Stimulated activated CD8-positive, alpha-beta memory T cell treated with anti-CD3 and anti-CD28 coated beads, Interleukin-15, amount 100 ng/mL, for 4 hours (primary cell): ENCODE data around the gene PCDHGC4.

Experiments used
- DNase-seq, 2 donors: peaks; one replicate each; pipeline ENCODE4 v3.0.0-alpha.2; 2020; ENCODE audit warnings: low read depth in 2 of 2

Gene PCDHGC4

GRCh38 chr5:141490271-141490670 is 5.4 kb downstream of the PCDHGC4 start:
- DNase-seq = no peak

DNA sequence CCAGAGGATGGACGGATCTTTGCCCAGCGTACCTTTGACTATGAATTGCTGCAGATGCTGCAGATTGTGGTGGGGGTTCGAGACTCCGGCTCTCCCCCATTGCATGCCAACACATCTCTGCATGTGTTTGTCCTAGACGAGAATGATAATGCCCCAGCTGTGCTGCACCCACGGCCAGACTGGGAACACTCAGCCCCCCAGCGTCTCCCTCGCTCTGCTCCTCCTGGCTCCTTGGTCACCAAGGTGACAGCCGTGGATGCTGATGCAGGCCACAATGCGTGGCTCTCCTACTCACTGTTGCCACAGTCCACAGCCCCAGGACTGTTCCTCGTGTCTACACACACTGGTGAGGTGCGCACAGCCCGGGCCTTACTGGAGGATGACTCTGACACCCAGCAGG is 5.9 kb downstream of the PCDHGC4 start:
- DNase-seq = no peak

- no peak for DNase-seq
Observed at GRCh38 chr5:141491323-141492167, 6.7 kb downstream of the PCDHGC4 start.

DNA sequence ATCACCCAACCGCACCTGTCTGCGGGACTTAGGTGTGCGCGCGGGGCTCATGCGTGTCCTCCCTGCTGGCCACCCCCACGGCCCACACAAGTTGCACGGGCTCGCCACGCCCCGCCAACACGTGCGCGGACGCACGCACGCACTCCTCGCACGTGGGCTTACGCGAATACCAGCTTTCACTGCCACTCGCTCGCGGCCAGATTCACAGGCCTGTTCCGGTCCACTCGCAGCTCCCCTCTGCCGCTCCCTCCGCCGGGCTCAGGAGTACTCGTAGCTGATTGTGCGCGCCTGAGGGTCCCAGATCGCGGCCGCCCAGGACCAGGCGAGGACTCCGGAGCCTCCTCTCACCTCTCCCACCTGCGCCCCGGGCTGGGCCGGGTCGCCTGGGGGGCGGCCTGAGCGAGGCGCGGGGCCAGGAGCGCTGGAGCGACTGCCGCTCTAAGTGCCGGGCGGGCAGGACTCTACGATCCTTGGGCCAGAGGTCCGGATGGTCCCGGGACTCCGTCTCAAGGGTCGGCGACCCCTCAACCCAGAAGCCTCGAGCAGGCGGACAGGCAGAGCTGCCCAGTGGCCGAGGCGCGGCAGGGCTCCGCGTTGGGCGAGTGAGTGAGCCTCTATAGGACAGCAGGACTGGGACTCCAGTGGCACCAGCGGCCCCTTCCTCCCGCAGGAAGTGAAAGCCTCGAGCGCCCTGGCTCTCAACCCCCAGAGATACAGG is 7.5 kb downstream of the PCDHGC4 start:
- no peak for DNase-seq

DNA sequence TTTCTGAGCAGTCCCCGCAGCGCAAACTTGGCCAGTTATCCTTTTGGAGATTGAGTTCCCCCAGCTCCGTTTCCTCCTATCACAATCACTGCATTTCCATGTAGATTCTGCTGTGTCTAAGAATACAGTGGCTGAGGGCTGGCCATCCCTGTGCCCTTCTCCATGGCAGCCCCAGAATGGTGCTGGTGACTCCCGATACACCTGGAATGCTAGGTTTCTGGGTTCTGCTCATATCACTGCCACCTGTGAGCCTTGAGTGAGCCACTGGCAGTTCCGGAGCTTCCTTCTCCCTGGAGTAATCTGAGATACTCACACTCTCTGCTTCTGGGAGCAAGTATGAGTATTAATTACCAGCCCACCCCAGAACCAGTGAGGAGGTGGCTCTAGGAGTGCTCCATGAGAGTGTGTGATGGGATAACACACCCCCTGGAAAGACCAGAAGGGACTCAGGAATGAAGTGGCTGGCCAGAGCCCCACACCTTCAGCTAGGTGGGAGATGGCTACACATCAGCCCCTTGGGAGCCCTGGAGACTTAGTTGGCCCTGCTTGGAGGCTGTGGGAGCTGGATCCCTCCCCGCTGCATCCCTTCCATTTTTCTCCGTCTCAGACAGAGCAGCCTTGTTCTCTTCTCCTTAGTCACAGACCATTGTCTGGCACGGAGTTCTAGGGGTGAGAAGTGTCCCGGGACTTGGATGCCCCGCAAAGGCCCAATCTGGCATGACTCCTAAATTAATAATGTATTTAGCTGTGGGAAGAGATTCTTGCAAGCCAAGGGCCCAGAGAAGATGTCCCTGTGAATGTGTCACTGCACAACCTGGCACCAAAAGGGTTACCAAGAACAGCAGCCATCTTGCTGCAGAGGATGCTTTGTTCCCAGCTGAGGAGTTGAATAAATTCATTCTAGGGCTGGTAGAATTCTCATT is 8.9 kb downstream of the PCDHGC4 start:
- no peak for DNase-seq

- no peak for DNase-seq
Observed at GRCh38 chr5:141494761-141495452, 10.1 kb downstream of the PCDHGC4 start.

DNA sequence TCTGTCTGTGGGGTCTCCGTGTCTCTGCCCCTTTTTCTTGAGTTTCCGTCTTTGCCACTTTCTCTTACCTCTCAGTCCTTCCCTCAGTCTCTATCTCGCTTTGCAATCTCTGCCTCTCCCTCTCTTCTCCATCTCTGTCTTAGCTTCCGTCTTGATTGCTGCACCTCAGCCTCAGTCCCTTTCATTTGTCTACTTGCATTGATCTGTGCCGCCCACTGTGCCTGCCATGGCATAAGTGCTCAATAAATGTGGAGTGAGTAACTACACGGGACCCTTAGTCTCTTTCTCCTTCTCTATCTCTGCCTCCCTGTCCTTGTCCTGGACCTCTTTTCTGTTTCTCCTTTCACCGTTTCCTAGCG is 10.6 kb downstream of the PCDHGC4 start:
- DNase-seq = no peak

- DNase-seq = no peak
Observed at GRCh38 chr5:141496038-141496437, 11.2 kb downstream of the PCDHGC4 start.

- DNase-seq = no peak
Observed at GRCh38 chr5:141501761-141502160, 16.9 kb downstream of the PCDHGC4 start.

DNA sequence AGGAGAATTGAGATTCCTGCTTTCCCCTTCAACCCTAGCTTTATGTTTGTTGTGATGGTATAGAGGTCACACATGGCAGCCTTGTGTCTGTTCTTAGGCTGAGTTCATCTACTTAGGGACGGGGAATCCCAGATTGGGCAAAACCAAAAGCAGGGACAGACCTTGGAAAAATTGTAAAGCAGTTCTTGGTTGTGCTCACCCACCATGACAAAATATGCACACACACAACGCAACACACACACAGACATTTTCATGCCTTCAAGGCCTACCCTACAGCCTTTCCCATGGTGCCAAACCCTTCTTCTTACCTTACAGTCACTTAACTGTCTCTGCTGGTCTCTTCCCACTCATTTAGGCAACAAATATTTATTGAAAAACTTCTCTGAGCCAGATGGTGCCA is 18.9 kb downstream of the PCDHGC4 start:
- no peak for DNase-seq

DNA sequence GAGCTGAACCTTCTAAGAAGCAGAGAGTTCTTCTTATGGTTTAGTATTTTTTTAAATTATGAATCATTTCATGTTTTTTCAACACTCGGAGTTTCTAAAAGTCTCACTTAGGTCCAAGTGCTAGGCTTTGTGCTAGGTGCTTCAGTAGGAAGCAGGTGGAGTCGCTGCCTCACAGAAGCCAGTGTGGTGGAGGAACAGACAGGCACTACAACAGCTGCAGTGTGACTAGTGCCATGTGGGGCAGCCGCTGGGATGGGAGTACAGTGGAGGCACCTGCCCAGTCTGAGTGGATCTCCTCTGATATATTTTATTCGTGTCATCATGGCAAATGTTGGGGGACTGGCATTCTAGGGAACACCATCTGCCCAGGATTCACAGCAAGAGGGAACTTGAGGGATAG is 19.4 kb downstream of the PCDHGC4 start:
- DNase-seq = no peak

DNA sequence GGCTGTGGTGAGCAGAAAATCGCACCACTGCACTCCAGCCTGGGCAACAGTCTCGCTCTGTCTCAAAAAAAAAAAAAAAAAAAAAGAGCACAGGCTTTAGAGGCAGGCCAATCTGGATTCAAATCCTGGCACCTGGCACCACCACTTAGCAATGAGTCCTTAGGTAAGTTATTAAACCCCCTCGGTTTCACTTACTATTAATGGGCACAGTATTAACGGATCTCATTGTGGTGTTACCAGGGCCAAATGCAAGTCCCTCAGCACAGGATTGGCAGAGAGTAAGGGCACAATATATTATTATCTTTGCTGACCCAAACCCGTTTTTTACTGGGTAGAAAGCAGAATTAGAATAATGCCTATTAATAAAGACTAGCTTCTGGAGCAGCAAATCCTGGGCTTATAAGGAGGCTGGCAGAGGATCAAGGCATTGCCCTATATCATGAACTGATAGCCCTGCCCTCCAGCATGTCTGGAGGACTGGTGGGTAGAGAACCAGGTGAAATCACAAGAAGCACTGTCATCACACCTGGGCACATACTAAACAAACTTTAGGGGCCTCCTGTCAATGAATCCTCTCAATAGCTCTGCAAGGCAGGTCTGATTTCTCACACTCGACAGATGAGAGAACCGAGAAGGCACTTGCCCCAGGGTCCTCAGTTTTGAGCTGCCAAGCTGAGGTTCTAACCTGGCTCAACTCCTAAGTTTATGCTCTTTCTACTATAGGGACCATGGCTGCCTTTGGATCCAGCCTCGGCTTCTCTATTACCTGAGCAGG is 21.7 kb downstream of the PCDHGC4 start:
- DNase-seq = no peak

- DNase-seq = no peak
Observed at GRCh38 chr5:141507387-141508091, 22.7 kb downstream of the PCDHGC4 start.

- no peak for DNase-seq
Observed at GRCh38 chr5:141508440-141508797, 23.6 kb downstream of the PCDHGC4 start.

- no peak for DNase-seq
Observed at GRCh38 chr5:141508798-141509611, 24.2 kb downstream of the PCDHGC4 start.

- no peak for DNase-seq
Observed at GRCh38 chr5:141510160-141510559, 25.3 kb downstream of the PCDHGC4 start.

GRCh38 chr5:141510850-141511601 is 26.2 kb downstream of the PCDHGC4 start:
- DNase-seq = no peak

DNA sequence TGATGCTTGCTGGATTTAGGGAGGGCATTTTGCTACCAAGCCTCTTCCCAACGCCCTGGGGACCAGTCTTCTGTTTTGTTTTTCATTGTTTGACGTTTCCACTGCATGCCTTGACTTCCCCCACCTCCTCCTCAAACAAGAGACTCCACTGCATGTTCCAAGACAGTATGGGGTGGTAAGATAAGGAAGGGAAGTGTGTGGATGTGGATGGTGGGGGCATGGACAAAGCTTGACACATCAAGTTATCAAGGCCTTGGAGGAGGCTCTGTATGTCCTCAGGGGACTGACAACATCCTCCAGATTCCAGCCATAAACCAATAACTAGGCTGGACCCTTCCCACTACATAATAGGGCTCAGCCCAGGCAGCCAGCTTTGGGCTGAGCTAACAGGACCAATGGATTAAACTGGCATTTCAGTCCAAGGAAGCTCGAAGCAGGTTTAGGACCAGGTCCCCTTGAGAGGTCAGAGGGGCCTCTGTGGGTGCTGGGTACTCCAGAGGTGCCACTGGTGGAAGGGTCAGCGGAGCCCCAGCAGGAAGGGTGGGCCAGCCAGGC is 27.0 kb downstream of the PCDHGC4 start:
- DNase-seq = no peak
